Uterus (tissue), 4 donors: ENCODE measurements around the gene CARD10. TPM values are rescaled to one million over a fixed set of nuclear protein-coding genes. Genes with fewer than 3 reads are reported as not detected.

Experiments used
- DNase-seq, 2 donors: peaks; one replicate each; pipeline ENCODE4 v3.0.0-alpha.2; 2019 to 2020
- H3K27ac ChIP-seq, 2 donors: fragments of 200-600 bp; sonication (generic); 1 replicate in 1 of 2; 2 replicates in 1 of 2; pipeline ENCODE4 v1.5.1; 2016 to 2018
- H3K27me3 ChIP-seq, 2 donors: fragments of 200-600 bp; sonication (generic); one replicate each; pipeline ENCODE4 v1.5.1; 2018 to 2019; ENCODE audit warnings: control low read depth in 1 of 2
- H3K36me3 ChIP-seq, 2 donors: fragments of 200-600 bp; sonication (generic); one replicate each; pipeline ENCODE4 v1.5.1; 2019; ENCODE audit warnings: control low read depth in 1 of 2
- H3K4me1 ChIP-seq, 2 donors: fragments of 200-600 bp; sonication (generic); one replicate each; pipeline ENCODE4 v1.5.1; 2018 to 2019; ENCODE audit warnings: control low read depth in 1 of 2
- H3K4me3 ChIP-seq, 2 donors: fragments of 200-600 bp; sonication (generic); 1 replicate in 1 of 2; 2 replicates in 1 of 2; pipeline ENCODE4 v1.5.1; 2018 to 2019; ENCODE audit warnings: mild to moderate bottlenecking in 1 of 2
- H3K9me3 ChIP-seq, 2 donors: fragments of 200-600 bp; sonication (generic); one replicate each; pipeline ENCODE4 v1.5.1; 2019; ENCODE audit warnings: control low read depth in 1 of 2
- POLR2A ChIP-seq, 2 donors: fragments of 450-650 bp; IDR thresholded peaks; one replicate each; pipeline ENCODE4 v1.6.1; 2016; ENCODE audit warnings: antibody characterized with exemption in 2 of 2, mild to moderate bottlenecking in 1 of 2, moderate library complexity in 1 of 2
- intact Hi-C: fragments of 100-400 bp; cut with DNase I; formaldehyde crosslinking; loops from one replicate; pipeline ENCODE4 v1.15.1; 2023; ENCODE audit warnings: low total_unique reads
- total RNA-seq, 4 donors: library from RNA; depleted of rRNA in 3 of 4; stranded (reverse); fragments of >200 nt in 3 of 4; gene quantifications; one replicate each; pipeline versions ENCODE4 v1.1.0 to v1.2.4, GENCODE V29; 2014 to 2023
- TF ChIP-seq, protein P1 (sequence below), 4 experiments: fragments of 200-600 bp in 2 of 4; fragments of 450-650 bp in 2 of 4; sonication (generic) in 2 of 4; IDR thresholded peaks; one replicate each; pipeline ENCODE4 v1.5.1; 2016 to 2019; ENCODE audit warnings: antibody characterized with exemption in 4 of 4, mild to moderate bottlenecking in 2 of 4, moderate library complexity in 1 of 4
- donor health status: DM: yes; HTN: yes; CAD: no.

The CARD10 gene
- total RNA-seq, 4 donors from 2014 or later, result 4.6 to 23.4 (median 10.2) TPM

DNA sequence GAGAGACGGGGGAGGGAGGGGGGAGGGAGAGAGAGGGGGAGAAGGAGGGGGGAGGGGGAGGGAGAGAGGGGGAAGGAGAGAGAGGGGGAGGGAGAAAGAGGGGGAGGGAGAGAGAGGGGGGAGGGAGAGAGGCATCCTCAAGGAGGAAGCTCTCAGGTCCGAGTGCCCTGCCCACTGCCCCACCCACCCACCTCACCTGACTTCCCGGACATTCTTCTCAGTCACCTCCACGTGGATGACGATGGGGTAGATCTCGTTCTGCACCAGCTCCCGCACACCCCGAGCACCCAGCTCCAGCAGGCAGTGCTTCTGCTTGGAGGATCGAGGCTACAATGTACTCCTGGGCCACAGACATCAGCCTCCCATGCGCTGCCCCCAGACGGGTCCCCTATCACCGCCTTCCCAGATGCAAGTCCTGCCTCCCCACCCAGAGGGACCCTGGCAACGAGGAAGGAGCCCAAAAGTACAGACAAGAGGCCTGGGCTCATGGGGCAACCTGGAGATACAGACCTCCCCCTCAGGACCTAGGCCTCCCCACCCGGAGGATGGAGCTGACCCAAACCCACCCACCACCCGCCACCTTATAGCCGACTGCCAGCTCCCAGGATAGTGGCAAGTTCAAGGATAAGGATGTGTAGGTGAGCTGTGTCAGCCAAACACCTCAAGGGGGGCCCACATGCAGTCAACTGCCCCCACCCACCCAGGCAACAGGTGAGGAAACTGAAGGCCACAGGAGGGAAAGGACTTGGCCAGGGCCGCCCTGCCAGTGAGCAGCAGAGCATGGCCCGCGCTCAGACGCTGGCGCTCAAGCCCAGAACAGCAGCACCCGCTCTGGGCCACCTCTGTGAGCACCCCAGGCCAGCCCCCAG is 27.4 kb downstream of the CARD10 start:
- intact Hi-C loops, result no loop called here
- no peak overlapping the region for H3K27ac ChIP-seq
- H3K4me1 ChIP-seq, result no peaks in the 10 kb centered on the region
- no peaks in the 10 kb centered on the region for H3K9me3 ChIP-seq
- no peak overlapping the region for H3K4me3 ChIP-seq
- no peak for TF ChIP-seq POLR2A (IDR thresholded peaks at IDR 0.05)
- TF ChIP-seq, protein P1, sequence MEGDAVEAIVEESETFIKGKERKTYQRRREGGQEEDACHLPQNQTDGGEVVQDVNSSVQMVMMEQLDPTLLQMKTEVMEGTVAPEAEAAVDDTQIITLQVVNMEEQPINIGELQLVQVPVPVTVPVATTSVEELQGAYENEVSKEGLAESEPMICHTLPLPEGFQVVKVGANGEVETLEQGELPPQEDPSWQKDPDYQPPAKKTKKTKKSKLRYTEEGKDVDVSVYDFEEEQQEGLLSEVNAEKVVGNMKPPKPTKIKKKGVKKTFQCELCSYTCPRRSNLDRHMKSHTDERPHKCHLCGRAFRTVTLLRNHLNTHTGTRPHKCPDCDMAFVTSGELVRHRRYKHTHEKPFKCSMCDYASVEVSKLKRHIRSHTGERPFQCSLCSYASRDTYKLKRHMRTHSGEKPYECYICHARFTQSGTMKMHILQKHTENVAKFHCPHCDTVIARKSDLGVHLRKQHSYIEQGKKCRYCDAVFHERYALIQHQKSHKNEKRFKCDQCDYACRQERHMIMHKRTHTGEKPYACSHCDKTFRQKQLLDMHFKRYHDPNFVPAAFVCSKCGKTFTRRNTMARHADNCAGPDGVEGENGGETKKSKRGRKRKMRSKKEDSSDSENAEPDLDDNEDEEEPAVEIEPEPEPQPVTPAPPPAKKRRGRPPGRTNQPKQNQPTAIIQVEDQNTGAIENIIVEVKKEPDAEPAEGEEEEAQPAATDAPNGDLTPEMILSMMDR (IDR thresholded peaks at IDR 0.05), result no peak
- no peak for DNase-seq
- H3K27me3 ChIP-seq, result no peaks in the 10 kb centered on the region
- no peaks in the 10 kb centered on the region for H3K36me3 ChIP-seq

DNA sequence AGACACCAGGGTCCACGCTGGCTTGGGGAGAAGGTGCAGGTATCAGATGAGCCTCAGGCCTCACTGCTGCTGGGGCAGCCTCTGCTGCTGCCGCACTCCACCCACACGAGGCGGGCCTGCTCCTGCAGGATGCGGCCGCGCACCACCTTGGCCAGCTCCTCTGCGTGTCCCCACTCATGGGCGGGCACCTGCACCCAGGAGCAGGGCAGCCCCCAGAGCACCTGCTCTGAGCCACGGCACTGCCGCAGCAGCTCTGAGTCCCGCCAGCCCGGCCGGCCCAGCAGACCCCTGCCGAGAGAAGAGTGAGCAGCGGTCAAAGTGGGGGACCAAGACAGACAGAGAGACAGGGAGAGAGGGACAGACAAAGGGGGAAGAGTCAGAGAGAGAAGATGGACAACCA is 28.1 kb downstream of the CARD10 start:
- H3K27ac ChIP-seq, result no peak overlapping the region
- no peak for DNase-seq
- no peaks in the 10 kb centered on the region for H3K9me3 ChIP-seq
- no peaks in the 10 kb centered on the region for H3K36me3 ChIP-seq
- no peaks in the 10 kb centered on the region for H3K27me3 ChIP-seq
- peaks cover 0 to 4% of the 10 kb centered on the region in 2 donors for H3K4me1 ChIP-seq
- no peak overlapping the region for H3K4me3 ChIP-seq
- TF ChIP-seq, protein P1 (IDR thresholded peaks at IDR 0.05), result no peak
- no peak for TF ChIP-seq POLR2A (IDR thresholded peaks at IDR 0.05)
- intact Hi-C loops, result no loop called here

DNA sequence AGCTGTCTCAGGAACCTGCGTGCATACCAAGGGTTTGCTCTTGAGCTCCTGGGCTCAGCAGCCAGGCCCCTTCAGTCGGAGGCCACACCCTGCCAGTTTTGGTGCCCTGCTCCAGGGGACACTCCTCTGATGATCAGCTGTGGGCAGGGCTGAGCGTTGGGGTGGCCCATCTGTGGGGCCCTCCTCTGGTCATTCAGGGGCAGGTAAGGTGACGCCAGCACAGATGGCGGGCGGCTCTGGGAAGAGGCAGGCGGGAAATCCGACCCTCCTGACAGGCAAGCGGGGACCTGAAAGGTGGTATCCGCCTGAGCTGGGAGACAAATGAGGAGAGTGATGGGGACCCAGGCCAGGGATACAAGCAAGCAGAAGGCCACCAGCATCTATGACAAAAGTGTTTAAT is 29.2 kb downstream of the CARD10 start:
- H3K4me3 ChIP-seq, result no peak overlapping the region
- no peak for TF ChIP-seq POLR2A (IDR thresholded peaks at IDR 0.05)
- TF ChIP-seq, protein P1 (IDR thresholded peaks at IDR 0.05), result no peak
- DNase-seq, result no peak
- intact Hi-C loops, result no loop called here
- H3K9me3 ChIP-seq, result no peaks in the 10 kb centered on the region
- H3K27me3 ChIP-seq, result no peaks in the 10 kb centered on the region
- H3K4me1 ChIP-seq, result peaks cover 0 to 4% of the 10 kb centered on the region in 2 donors
- H3K27ac ChIP-seq, result no peak overlapping the region
- H3K36me3 ChIP-seq, result no peaks in the 10 kb centered on the region

DNA sequence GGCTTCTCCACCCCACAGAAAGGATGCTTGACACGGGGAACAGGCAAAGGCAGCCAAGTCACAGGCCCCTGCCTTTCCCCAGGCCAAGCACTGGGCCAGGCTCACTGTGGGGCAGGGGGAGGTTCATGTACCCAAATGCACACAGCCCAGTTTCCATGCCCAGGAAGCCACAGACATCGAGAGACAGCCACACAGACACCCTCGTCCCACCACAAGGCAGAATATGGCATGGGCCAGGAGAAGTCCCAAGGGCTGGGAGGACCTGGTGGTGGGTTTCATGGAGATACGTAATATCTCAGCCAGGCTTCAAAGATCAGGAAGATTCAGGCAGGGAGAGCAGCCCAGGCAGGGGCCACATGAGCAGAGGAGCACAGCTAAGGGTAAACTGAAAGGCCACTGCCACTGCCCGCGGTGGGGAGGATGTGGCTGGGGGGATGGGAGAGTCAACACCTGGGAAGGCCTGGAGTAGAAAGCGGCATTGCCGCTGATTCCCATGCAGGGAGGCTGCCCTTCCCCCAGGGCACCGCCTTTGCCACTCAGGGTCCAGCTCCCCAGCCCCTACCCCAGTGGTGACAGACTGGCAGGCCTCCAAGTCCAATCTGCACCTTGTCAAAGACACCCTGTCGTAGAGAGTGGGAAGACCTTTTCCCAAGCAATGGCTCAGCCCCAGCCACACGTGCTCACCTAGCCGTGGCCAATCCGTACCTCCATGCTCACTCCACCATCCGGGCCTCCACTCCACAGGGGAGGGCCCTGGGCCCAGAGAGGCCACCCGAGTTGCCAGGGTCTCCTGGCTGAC is 30.7 kb downstream of the CARD10 start:
- DNase-seq, result no peak
- H3K4me1 ChIP-seq, result peaks cover 0 to 4% of the 10 kb centered on the region in 2 donors
- no peak overlapping the region for H3K27ac ChIP-seq
- no peaks in the 10 kb centered on the region for H3K9me3 ChIP-seq
- TF ChIP-seq, protein P1 (IDR thresholded peaks at IDR 0.05), result no peak
- TF ChIP-seq POLR2A (IDR thresholded peaks at IDR 0.05), result no peak
- no peak overlapping the region for H3K4me3 ChIP-seq
- intact Hi-C loops, result no loop called here
- H3K36me3 ChIP-seq, result no peaks in the 10 kb centered on the region
- no peaks in the 10 kb centered on the region for H3K27me3 ChIP-seq

DNA sequence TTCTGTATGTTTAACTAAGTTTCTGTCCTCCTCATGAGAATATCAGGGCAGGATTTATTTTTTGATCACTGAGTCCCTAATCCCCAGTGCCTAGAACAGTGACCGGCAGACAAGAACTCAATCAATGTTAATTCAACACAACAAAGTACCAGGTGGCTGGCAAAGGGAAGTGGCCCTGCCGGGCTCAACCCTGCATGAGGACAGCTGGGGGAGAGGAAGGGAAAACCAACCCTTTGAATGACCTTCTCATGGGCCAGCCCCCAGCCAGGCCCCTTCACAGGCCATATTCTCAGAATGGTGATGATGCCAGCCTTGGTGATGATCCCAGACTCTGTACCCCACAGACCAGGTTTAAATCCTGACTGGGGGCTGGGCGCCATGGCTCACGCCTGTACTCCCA is 31.6 kb downstream of the CARD10 start:
- Histone ChIP-seq H3K27me3 (no peaks in the 10 kb centered on the region), H3K36me3 (no peaks in the 10 kb centered on the region), H3K4me1 (peaks cover 0 to 4% of the 10 kb centered on the region in 2 donors), H3K27ac (no peak overlapping the region), H3K4me3 (no peak overlapping the region), H3K9me3 (no peaks in the 10 kb centered on the region)
- TF ChIP-seq, protein P1 (IDR thresholded peaks at IDR 0.05), result no peak
- no peak for TF ChIP-seq POLR2A (IDR thresholded peaks at IDR 0.05)
- intact Hi-C loops, result no loop called here
- DNase-seq, result no peak
